GM13977 (cell line): ENCODE results near the gene GBP4.

Experiments used
- DNase-seq: peaks from one replicate; pipeline ENCODE4 v3.0.0; 2012; ENCODE audit warnings: low spot score
- CTCF ChIP-seq: IDR thresholded peaks from 2 replicates; pipeline ENCODE4 v1.5.1; 2012; ENCODE audit warnings: mild to moderate bottlenecking, control low read depth; ENCODE audit not compliant: insufficient read depth; ENCODE audit errors: extremely low read depth, missing control alignments
- in situ Hi-C: fragments of 300-500 bp; cut with MboI; formaldehyde crosslinking; loops from one replicate; pipeline ENCODE4 v1.12.0; 2022; ENCODE audit warnings: low sequenced_read_pairs, low pct_unique_long_range_greater_than_20kb, mixed read lengths, inconsistent platforms; ENCODE audit not compliant: unreplicated experiment

GBP4 gene

GRCh38 chr1:89174491-89174890 is 24.3 kb downstream of the GBP4 start:
- no peak for TF ChIP-seq CTCF
- DNase-seq, result no peak
- in situ Hi-C loops, result no loop called here

- in situ Hi-C loops, result no loop called here
- no peak for DNase-seq
- no peak for TF ChIP-seq CTCF
Observed at GRCh38 chr1:89172468-89173143, 26.1 kb downstream of the GBP4 start.

GRCh38 chr1:89171067-89171438 is 27.7 kb downstream of the GBP4 start:
- no peak for TF ChIP-seq CTCF
- in situ Hi-C loops, result no loop called here
- no peak for DNase-seq

GRCh38 chr1:89170170-89171066 is 28.3 kb downstream of the GBP4 start:
- in situ Hi-C loops, result no loop called here

GRCh38 chr1:89169166-89169565 is 29.6 kb downstream of the GBP4 start:
- in situ Hi-C loops, result no loop called here
- no peak for DNase-seq
- no peak for TF ChIP-seq CTCF

More at GRCh38 chr1:89170170-89171066, 28.3 kb downstream of the GBP4 start:
- no peak for DNase-seq
- no peak for TF ChIP-seq CTCF

- TF ChIP-seq CTCF, result no peak
- in situ Hi-C loops, result no loop called here
- DNase-seq, result no peak
Observed at GRCh38 chr1:89167590-89168230, 31.0 kb downstream of the GBP4 start.
